ENCODE data around the gene NPHP1.
"Not testable (repeated sequence)": the region's sequence is repeated elsewhere in the genome, so short reads cannot be mapped to it uniquely, and the experiment has no call there.

The NPHP1 gene

GRCh38 chr2:110101901-110102803, 102.7 kb downstream of the NPHP1 start:
- DNase-seq = no peak

DNA sequence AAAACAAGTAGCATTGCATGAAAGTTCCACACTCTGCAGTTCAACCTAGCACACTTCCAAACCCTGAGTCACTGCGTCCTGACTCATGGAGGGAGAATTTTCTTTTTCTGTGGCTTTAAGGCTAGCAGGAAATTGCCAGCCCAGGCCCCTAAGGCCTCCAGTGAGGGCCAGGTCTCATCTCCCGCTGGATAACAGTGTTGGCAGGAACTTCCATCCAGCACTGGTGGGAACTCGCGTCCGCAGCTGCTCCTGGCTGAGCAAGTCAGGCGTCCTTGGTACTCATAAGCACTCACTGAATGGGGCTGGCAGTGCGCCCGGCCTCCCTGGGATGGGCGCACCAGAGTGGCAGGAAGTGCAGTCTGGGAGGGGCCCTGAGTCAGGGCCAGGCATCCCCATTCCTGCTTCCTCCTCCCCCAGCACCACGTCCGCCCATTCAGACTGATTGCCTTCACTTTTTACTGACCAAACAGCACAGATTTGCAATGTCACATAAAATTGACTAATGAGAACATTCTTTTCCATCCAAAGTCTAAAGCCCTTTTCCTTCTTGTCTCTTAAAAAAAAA, 103.5 kb downstream of the NPHP1 start:
- no peak for DNase-seq

DNA sequence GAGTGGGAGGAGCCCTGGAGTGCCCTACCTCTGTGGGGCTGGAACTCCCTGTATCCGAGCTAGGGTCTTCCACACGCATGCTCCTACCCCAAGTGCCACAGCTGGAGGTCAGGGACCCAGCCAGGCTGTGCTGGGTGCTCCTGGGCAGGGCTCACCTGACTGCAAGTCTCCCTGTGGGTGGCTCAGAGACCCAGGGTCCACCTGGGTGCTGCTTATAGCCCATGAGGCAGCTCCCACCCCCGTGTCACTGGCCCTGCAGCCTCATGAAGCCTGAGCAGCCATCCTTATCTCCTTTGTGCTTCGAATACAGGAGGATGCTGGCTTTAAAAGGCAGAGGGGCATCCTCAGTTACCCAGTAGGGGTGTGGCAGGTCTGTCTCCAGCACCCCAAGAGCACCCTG, 103.9 kb downstream of the NPHP1 start:
- DNase-seq = not testable (repeated sequence)

DNA sequence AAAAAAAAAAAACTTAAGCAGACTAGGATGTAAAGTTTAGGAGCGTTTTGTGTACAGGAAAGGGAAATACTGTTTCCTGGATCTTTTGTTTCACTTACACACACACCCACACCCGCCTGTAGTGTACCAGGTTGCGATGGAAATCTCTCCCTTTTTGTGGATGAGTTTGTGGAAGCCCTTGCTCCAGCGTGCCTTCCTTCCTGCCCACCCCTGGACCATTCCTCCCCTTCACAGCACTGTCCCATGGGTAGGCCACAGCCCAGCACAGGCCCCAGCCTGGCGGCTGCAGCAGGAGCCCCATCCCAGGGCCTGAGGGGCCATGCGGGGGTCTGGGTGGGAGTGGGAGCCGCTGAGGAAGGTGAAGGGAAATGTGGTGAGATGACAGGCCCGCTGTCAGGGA, 104.3 kb downstream of the NPHP1 start:
- no peak for DNase-seq

DNA sequence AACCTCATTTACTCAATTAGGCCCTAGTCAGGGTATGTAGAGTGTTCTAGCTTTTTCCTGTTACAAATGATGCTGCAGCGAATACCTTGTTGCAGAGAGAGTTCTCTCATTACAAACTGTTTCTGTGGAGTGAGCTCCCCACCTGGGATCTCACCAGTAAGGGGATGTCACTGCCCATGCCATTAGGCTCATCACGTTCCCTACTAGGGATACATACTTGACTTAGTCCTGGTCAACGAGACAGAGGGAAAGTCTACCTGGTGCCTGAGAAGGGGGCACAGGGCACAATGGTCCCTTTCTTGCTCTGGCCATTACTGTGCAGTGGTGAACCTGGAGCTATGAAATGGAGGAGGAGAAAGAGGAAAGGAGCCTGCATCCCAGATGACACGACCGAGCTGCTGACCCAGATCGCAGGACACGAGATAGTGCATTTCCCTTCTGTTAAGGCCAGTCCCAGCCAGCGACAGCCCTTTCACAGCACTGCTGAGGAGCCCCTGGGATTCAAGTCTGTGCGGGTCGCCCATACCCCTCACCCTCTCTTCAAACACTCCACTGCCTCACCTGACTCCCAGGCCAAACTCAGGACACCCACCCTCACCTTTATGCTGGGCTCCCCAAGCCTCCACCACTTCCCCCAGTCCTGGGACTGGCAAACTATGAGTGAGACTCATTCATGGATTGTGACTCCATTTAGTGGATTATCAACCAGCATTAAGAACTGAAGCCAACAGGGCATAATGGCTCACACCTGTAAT, 105.2 kb downstream of the NPHP1 start:
- no peak for DNase-seq

DNA sequence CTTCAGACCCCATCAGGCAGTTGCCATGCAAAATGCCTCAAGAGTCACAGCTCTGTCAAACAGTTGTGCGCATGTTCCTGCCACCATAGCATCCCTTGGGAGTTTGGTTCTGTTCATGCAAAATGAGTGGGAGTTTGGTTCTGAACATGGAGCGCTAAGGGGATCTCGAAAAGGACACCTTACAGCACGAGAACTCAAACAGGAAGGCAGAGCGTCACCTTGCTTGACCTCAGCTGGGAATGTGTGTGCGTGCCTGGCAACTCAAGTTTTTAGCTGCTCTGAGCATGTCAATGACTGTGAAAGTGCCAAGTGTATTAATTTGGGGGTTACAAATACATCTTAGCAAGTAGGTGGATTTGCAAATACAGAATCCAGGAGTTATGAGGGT, 105.8 kb downstream of the NPHP1 start:
- no peak for DNase-seq

- DNase-seq = no peak
Measured at GRCh38 chr2:110097506-110098220, 107.2 kb downstream of the NPHP1 start.

DNA sequence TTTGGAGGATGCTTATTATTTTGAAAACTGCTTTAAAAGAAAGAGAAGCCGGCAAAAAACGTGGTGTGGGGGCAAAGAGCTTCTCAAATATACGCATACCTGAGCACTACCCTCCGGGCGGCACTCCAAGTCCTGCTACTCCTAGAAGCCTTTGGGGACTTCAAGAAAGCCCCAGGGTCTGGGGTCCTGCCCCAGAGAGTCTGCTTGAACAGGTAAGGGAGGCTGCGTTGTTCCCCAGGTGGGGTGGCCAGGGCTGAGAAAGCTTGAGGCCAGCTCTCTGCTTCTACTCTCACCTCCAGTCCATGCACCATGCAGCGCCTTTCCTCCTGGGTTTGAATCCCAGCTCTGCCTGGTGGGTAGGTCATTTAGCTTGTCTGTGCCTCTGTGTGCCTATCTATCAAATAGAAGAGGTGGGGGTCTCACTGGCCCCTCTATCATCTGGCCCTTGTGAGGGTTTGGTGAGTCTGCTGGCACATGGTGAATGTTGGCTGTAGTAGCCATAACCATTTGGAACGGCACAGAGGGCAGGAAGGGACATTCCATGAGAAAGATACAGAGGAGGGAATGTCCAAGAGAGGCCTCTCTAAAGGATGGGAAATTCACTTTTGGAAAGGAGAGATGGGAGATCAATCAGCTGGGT, 108.7 kb downstream of the NPHP1 start:
- no peak for DNase-seq

DNA sequence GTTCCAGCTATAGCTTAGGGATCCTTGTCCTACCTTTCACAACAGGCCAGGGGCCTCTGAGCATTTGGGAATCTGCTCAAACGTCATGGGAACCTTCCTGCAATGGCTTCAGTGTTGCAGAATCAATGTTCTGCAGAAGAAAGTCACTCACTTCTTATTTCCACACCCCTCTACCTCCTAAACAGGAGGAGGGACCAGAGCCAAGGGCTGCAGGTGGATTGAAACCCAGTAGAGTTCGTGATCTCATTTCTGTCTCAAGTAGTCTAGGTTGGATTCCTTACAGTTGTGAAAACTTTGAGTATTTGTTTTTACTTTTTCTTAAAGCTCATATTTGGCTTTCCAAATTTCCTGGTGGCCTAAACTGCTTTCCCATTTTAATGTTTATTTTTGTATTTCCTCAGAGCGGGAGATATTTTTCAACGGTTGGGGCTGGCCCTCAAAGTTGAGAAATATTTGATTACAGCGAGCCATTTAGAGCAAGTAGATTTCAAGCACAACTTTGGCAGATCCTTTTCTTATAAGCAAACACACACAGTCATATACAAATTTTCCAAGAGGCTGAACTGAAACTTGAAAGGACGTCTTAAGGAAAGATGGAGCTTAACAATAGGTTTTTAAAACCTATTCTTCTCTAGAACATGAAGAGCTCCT, 109.8 kb downstream of the NPHP1 start:
- not testable (repeated sequence) for DNase-seq

- DNase-seq = not testable (repeated sequence)
Measured at GRCh38 chr2:110093924-110094323, 110.9 kb downstream of the NPHP1 start.

DNA sequence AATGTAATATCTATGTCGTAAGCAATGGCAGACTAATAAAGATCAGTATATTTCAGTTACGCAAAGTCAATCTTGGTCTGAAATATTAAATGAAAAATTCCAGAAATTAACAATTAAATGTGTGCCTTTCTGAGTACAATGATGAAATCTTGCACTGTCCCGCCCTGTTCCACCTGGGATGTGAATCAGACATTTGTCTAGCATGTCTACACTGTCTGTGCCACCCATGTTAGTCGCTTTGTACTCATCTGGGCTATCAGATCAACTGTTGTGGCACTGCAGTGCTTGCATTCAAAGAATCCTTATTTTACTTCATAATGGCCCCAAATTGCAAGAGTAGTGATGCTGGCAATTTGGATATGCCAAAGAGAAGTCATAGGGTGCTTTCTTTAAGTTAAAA, 114.6 kb downstream of the NPHP1 start:
- DNase-seq = not testable (repeated sequence)

DNA sequence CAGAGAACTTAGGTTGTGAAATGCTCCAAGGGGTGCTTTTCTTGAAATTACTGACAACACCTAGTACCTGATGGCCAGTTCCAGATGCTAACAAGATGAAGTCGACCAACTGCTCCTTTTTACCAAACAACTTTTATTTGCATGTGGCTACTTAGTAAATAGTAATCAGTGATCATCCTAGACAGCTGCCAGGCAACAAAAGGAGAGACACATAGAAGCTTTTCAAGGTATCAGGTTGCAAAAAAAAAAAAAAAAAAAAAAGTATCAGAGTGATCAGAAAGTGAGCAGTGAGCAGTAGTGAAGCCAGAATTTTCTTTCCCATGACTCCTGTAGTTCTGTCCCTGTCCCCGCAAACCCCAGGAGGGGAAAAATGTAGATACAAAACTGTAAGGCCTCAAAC, 121.1 kb downstream of the NPHP1 start:
- DNase-seq = not testable (repeated sequence)

DNA sequence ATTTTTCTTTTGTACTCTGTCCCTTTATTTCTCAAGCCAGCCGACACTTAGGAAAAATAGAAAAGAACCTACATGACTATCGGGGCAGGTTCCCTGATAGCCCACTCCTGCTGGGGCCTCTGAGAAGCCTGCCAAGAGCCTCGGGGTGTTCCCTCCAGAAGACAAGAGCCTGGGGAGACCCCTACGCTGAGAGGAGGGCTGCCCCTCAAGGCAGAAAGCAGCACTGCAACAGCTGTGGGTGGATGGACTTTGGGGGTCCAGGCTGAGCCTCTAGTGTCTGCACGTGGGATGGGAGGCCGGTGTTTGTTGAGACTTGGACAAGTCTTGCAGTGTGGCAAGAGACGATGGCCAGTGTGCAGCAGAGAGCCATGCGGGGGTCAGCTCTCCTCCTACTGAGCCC, 121.7 kb downstream of the NPHP1 start:
- not testable (repeated sequence) for DNase-seq

GRCh38 chr2:110078104-110078503, 126.7 kb downstream of the NPHP1 start:
- not testable (repeated sequence) for DNase-seq

GRCh38 chr2:110075896-110076295, 128.9 kb downstream of the NPHP1 start:
- not testable (repeated sequence) for DNase-seq
